Right cardiac atrium (tissue), 5 donors: Measurements from ENCODE around the gene UST. TPM values are rescaled to one million over a fixed set of nuclear protein-coding genes. Genes with fewer than 3 reads are reported as not detected.
A peak's percentile ranks its signal among the peaks of the same experiment; 100 is the strongest.

ENCODE experiments used
- ATAC-seq, 2 donors: fragments of 200-7000 bp; cut with Tn5 transposase; one replicate each; pipeline versions ENCODE4 v1.8.0 to v1.9.1; 2020; ENCODE audit warnings: moderate library complexity in 2 of 2, mild to moderate bottlenecking in 1 of 2
- DNase-seq, 3 donors: peaks; one replicate each; pipeline ENCODE4 v3.0.0-alpha.2; 2020
- H3K27ac ChIP-seq: one replicate; pipeline ENCODE4 v1.5.1; 2013; ENCODE audit warnings: mild to moderate bottlenecking, low read length, control low read depth, moderate library complexity
- H3K27me3 ChIP-seq: one replicate; pipeline ENCODE4 v1.6.1; 2013; ENCODE audit not compliant: control insufficient read depth, insufficient read depth
- H3K4me1 ChIP-seq: one replicate; pipeline ENCODE4 v1.6.1; 2013; ENCODE audit warnings: low read length; ENCODE audit not compliant: control insufficient read depth, insufficient read depth
- H3K4me3 ChIP-seq: one replicate; pipeline ENCODE4 v1.5.1; 2013; ENCODE audit warnings: low read length, control low read depth
- H3K9me3 ChIP-seq: one replicate; pipeline ENCODE4 v1.6.1; 2013; ENCODE audit warnings: low read length; ENCODE audit not compliant: control insufficient read depth
- WGBS: extraction: QIAGEN DNeasy Blood & Tissue Kit; methylation state at CpG from one replicate; pipeline ENCODE4 v1.1.7; 2013; 5-methylcytosine and 5-hydroxymethylcytosine counted together
- intact Hi-C, 4 donors: fragments of 100-400 bp; cut with DNase I; formaldehyde crosslinking; loops; one replicate each; pipeline versions ENCODE4 v1.11.0 to v1.14.0; 2022 to 2023
- polyA plus RNA-seq: library from polyadenylated mRNA; stranded (reverse); fragments of 200-250 nt; gene quantifications from one replicate; pipeline ENCODE4 v1.2.3, GENCODE V29; 2013
- total RNA-seq, 4 donors: library from RNA; stranded (reverse); fragmentation: NEBNext Ultra II Directional; extraction: Animal tissue kit (Norgen Biotek cat#: 25700); gene quantifications; one replicate each; pipeline ENCODE4 v1.2.1, GENCODE V29; 2021
- donor health status: healthy with polysubstance abuse.
- donor health status: DM: no; HTN: yes; CAD: no.
- donor health status: DM: no; HTN: no; CAD: no.
- donor health status: DM: no; HTN: yes; CAD: no; lungs with severe emphysema.
- donor health status: DM: yes; HTN: yes; CAD: no.

Gene UST
- total and polyA plus RNA-seq, 5 donors = 4.4 to 5.9 (median 5.1) TPM

DNA sequence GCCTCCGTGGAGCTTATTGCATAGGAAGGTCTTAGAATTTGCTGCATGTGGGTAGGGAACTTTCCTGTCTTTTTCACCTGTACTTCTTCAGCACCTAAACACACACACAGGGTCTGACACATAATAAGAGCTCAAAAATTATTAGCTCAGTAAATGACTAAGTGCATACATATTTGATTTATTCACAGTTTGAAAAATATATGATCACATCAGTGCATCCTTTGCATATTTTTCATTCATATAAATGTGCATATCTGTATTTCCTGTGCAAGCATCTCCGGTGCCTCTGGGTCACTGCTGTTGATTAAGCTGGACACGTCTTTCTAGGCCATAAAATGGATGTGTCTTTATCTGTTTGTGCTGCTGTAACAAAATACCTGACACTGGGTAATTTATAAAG lies 234.7 kb downstream of the UST start:
- DNase-seq (no peak), ATAC-seq (no peak)
- no peaks in the 10 kb centered on the region for H3K27me3 ChIP-seq
- intact Hi-C loops = no loop called here
- WGBS = 78% methylated on average over 3 of the region's 3 CpGs
- no peaks in the 10 kb centered on the region for H3K9me3 ChIP-seq
- H3K4me1 ChIP-seq = no peaks in the 10 kb centered on the region
- H3K27ac ChIP-seq = no peak overlapping the region
- no peak overlapping the region for H3K4me3 ChIP-seq

DNA sequence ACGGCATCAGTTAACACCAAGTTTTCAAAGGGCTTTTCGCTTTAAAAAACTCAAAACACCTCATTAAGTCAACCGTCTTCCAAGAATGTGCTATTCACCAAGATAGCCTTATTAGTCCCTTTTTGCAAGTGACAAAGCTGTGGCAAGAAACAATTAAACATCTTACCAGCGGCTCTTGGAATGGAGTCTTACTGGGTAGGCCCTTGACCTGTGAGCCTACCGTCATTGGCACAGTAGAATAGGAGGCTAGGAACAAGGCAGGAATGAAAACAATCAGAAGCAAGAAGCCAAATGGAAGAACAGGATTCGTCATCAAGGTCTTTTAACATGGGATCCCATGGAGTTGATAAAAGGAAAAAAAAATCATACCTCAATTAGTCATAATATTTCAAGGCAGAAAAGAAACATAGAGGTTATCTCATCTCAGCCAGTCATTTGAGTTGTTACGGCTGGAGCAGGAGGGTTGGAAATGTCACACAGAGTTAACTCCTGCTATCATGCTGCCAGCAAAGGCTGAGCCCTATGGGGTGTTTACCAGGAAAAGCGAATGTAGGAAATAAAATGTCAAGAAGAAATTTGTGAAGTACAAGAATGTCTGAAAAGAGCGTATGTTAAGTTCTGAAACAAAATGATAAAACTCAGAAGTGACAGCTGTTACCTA lies 236.4 kb downstream of the UST start:
- intact Hi-C loops = no loop called here
- Histone ChIP-seq H3K4me3 (no peak overlapping the region), H3K4me1 (no peaks in the 10 kb centered on the region), H3K27me3 (no peaks in the 10 kb centered on the region), H3K27ac (no peak overlapping the region), H3K9me3 (no peaks in the 10 kb centered on the region)
- WGBS = 81% methylated on average over 9 of the region's 9 CpGs
- DNase-seq (no peak), ATAC-seq (no peak)

DNA sequence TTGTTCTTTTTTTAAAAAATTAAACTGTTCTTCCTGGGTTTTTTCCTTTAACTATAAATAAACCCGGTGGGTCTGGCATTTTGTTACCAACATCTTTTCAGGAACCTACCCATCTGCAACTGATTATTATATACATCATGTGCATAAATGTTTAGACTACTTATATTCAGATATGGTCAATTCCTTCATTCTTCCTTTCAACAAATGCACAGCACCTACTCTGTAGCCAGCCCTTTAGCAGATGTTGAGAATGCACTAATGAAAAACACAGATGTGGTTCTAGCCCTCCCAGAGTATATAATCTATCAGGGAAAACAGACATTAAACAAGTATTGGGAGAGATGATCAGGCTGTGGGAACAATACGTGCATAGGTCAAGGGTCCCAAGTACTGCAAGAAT lies 237.1 kb downstream of the UST start:
- no peak overlapping the region for H3K4me3 ChIP-seq
- H3K4me1 ChIP-seq = peaks cover 3% of the 10 kb centered on the region
- H3K27ac ChIP-seq = no peak overlapping the region
- intact Hi-C loops = no loop called here
- WGBS = 82% methylated on average over 2 of the region's 2 CpGs
- ATAC-seq (no peak), DNase-seq (no peak)
- H3K27me3 ChIP-seq = no peaks in the 10 kb centered on the region
- H3K9me3 ChIP-seq = no peaks in the 10 kb centered on the region

DNA sequence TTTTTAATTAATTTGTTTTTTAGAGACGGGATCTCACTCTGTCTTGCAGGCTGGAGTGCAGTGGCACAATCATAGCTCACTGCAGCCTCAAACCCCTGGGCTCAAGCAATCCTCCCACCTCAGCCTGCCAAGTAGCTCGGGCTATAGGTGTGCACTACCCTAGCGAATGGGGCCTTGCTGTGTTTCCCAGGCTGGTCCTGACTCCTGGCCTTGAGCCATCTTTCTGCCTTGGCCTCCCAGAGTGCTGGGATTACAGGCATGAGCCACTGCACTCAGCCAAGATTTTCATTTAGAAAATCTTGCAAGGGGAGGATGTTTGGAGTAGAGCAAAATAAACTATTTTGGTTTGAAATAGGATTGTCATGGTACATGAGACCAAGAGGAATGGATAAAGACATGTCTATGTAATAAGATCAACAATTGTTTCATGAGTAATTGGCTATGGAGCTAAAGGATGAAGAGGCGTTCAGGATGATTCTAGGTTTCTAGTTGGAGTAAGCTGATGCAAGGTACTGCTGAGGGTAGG lies 237.8 kb downstream of the UST start:
- WGBS = 76% methylated on average over 4 of the region's 4 CpGs

DNA sequence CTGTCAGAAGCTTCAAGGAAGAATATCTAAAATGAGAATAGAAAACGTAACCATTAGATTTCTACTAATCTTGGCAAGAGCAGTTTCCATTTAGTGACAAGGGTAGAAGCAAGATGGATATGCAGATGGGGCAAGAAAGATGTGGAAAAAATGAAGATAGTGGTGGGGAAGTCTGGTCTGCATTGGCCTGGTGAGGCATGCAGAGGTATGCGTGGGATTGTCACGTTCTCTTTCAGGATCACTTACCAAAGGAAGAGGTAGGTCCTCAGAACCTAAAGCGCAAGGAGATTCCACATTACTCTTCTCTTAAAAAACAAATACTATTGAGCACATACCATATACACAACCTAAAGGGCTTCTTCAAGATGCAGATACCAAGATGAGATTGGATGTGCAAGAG lies 238.7 kb downstream of the UST start:
- Histone ChIP-seq H3K4me1 (peaks cover 3% of the 10 kb centered on the region), H3K4me3 (no peak overlapping the region), H3K27ac (no peak overlapping the region), H3K9me3 (no peaks in the 10 kb centered on the region), H3K27me3 (no peaks in the 10 kb centered on the region)
- ATAC-seq (no peak), DNase-seq (no peak)
- 98% methylated on average over 4 of the region's 4 CpGs for WGBS
- intact Hi-C loops = no loop called here

More for the DNA sequence above, 237.8 kb downstream of the UST start:
- intact Hi-C loops = no loop called here
- no peaks in the 10 kb centered on the region for H3K9me3 ChIP-seq
- peaks cover 3% of the 10 kb centered on the region for H3K4me1 ChIP-seq
- no peaks in the 10 kb centered on the region for H3K27me3 ChIP-seq
- no peak overlapping the region for H3K27ac ChIP-seq
- no peak for ATAC-seq
- no peak for DNase-seq
- no peak overlapping the region for H3K4me3 ChIP-seq

DNA sequence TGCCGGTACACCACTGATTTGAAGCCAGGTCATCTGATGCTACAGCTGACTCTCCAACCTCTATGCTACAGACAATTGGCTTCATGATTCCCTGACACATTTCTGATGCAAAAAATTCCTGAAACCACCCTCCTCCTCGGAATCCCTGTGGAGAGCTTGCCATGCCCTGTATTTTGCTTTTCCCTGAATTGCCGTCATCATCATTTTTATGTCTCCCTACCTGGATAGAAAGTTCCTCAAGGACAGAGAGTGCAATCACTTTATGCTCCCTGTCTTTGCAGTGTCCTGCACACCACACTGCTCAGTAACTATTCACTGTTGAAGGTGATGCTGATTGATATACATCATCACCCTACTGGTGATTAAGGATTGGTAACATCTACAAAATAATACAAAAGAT lies 239.8 kb downstream of the UST start:
- Histone ChIP-seq H3K4me1 (peaks cover 3% of the 10 kb centered on the region), H3K27ac (no peak overlapping the region), H3K4me3 (no peak overlapping the region), H3K27me3 (no peaks in the 10 kb centered on the region), H3K9me3 (no peaks in the 10 kb centered on the region)
- WGBS = 95% methylated on average over 3 of the region's 3 CpGs
- ATAC-seq (no peak), DNase-seq (no peak)
- intact Hi-C loops = no loop called here

DNA sequence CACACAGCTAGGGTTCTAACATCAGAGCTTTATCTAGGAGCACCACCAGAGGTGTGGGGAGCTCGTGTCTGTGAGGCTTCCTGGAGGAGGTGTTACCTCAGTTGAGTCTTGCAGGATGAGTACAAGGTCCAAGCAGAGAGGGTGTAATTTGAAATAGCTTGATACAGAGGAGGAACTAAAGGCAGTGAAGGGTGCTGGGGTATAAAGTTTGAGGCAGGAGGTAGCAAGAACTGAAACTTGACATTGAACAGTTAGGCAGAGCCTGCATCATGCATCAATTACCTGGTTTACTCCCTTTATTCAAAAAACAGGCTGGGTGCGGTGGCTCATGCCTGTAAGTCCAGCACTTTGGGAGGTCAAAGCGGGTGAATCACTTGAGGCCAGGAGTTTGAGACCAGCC lies 241.2 kb downstream of the UST start:
- ATAC-seq = no peak
- WGBS = 86% methylated on average over 3 of the region's 3 CpGs
- peaks cover 3% of the 10 kb centered on the region for H3K4me1 ChIP-seq
- DNase-seq = no peak
- no peaks in the 10 kb centered on the region for H3K9me3 ChIP-seq
- H3K27me3 ChIP-seq = no peaks in the 10 kb centered on the region
- H3K4me3 ChIP-seq = no peak overlapping the region
- intact Hi-C loops = no loop called here
- no peak overlapping the region for H3K27ac ChIP-seq

DNA sequence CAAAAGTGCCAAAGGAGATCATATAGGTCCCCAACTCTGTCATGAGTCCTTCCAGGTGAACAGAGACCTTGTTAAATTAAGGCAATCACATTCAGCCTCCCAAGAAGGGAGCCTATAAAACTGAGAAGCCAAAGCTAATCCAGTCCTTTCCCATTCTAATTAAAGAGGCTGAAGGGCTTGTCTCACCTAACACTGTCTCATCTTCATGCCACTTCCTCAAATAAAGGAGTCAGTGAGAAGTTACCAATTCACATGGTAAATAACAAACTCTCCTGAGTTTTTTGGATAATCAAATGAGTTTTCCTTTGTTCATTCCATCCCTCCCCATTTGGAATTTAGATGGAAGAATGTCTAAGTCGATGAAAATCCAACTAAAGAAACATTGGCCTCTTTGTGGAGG lies 242.8 kb downstream of the UST start:
- peaks cover 3% of the 10 kb centered on the region for H3K4me1 ChIP-seq
- H3K9me3 ChIP-seq = no peaks in the 10 kb centered on the region
- 60% methylated on average over 1 of the region's 1 CpG for WGBS
- no peak overlapping the region for H3K4me3 ChIP-seq
- H3K27me3 ChIP-seq = no peaks in the 10 kb centered on the region
- H3K27ac ChIP-seq = no peak overlapping the region
- no peak for DNase-seq
- ATAC-seq = no peak
- intact Hi-C loops = no loop called here

DNA sequence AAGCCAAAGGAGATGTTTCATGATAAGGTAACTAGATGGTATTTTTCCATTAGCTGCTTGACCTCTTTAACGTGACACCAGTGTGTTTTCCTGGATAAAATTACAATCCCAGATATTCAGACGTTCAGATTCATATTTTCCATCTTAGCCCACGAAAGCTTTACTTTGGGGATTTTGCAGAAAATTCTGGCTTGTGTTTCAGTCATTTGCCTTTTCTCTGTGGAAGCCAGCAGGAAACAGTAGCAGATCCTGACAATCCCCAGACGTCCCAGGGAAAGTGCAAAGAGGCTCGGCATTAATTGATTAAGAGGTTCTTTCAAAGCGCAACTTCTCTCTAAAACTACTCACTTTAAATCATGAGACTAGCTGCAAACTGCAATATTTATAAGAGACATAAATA lies 243.6 kb downstream of the UST start:
- H3K27ac ChIP-seq = no peak overlapping the region
- ATAC-seq = no peak
- peaks cover 3% of the 10 kb centered on the region for H3K4me1 ChIP-seq

DNA sequence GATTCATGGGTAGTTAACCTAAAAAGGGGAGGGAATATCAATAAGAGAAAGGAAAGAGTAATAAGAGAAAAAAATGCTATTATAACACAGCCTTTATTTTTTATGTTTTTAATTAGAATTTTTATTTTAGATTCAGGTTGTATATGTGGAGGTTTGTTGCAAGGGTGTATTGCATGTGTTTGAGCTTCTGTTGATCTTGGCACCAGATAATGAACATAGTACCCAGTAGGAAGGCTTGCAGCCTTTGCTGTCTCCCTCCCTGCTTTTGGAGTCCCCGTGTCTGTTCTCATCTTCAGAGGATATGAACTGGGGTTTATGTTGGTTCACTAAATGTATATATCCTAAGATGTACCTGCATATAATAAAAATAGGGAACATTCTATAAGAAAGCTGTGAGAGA lies 250.0 kb downstream of the UST start:
- no peaks in the 10 kb centered on the region for H3K9me3 ChIP-seq
- DNase-seq (no peak), ATAC-seq (no peak)
- 55% methylated on average over 1 of the region's 1 CpG for WGBS
- no peaks in the 10 kb centered on the region for H3K27me3 ChIP-seq
- H3K27ac ChIP-seq = no peak overlapping the region
- peaks cover 6% of the 10 kb centered on the region for H3K4me1 ChIP-seq
- intact Hi-C loops = no loop called here
- H3K4me3 ChIP-seq = no peak overlapping the region

More for the DNA sequence above, 243.6 kb downstream of the UST start:
- no peaks in the 10 kb centered on the region for H3K9me3 ChIP-seq
- intact Hi-C loops = no loop called here
- H3K4me3 ChIP-seq = no peak overlapping the region
- DNase-seq = no peak
- 37% methylated on average over 6 of the region's 6 CpGs for WGBS
- H3K27me3 ChIP-seq = no peaks in the 10 kb centered on the region

DNA sequence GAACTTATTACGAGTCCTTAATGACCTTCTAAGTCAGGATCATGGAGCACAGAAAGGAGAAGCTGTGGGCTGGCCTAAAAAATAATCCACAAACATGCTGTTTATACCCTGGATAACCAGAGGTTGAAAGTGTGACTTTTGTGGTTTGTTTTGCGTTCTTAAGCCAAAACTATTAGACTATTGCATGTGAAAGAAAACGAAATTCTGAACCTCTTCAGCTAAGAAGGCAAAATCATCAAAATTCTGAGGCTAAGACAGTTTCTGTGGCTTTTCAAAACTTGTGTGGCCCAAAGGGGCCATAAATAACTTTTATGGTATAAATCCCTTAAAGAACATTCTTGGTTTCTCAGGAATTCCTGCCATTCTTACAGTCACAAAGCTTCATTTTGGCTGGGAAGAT lies 251.0 kb downstream of the UST start:
- Histone ChIP-seq H3K4me3 (no peak overlapping the region), H3K4me1 (peaks cover 6% of the 10 kb centered on the region), H3K27ac (no peak overlapping the region), H3K27me3 (no peaks in the 10 kb centered on the region), H3K9me3 (no peaks in the 10 kb centered on the region)
- intact Hi-C loops = no loop called here
- ATAC-seq = no peak
- WGBS = 81% methylated on average over 3 of the region's 3 CpGs
- no peak for DNase-seq

DNA sequence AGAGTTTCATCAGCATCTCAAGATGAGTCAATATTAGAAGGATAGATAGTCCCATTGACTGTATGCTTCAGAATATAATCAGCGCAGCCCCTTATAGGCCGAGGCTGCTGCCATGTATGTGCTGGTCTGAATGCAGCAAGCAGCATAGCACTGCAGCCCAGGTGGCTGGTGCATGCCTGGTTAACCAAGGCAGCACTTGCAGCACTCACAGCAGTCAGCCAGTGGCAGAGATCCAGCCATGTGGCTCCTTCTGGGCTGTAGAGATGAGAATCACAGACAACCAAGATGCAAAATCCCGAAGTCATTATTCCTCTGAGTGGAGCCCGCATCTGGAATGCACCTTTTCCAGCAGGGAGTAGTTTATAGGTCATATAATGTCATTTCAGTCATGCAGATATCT lies 251.9 kb downstream of the UST start:
- H3K27ac ChIP-seq = no peak overlapping the region
- DNase-seq (no peak), ATAC-seq (peak; percentile 16 to 43)
- 87% methylated on average over 4 of the region's 4 CpGs for WGBS
- intact Hi-C loops = no loop called here
- H3K4me3 ChIP-seq = no peak overlapping the region
- peaks cover 6% of the 10 kb centered on the region for H3K4me1 ChIP-seq
- H3K27me3 ChIP-seq = no peaks in the 10 kb centered on the region
- H3K9me3 ChIP-seq = no peaks in the 10 kb centered on the region
